GM13976 (cell line): ENCODE data around the gene KDR.

ENCODE experiments used
- DNase-seq: peaks from one replicate; pipeline ENCODE4 v3.0.0; 2012; ENCODE audit warnings: low spot score
- CTCF ChIP-seq: IDR thresholded peaks from 2 replicates; pipeline ENCODE4 v1.5.1; 2012; ENCODE audit warnings: borderline replicate concordance, mild to moderate bottlenecking; ENCODE audit not compliant: insufficient read depth; ENCODE audit errors: extremely low read depth, missing control alignments, control extremely low read depth
- in situ Hi-C: fragments of 300-500 bp; cut with MboI; formaldehyde crosslinking; loops from one replicate; pipeline ENCODE4 v1.12.0; 2022; ENCODE audit warnings: low sequenced_read_pairs, mixed read lengths, inconsistent platforms; ENCODE audit not compliant: unreplicated experiment

KDR gene

DNA sequence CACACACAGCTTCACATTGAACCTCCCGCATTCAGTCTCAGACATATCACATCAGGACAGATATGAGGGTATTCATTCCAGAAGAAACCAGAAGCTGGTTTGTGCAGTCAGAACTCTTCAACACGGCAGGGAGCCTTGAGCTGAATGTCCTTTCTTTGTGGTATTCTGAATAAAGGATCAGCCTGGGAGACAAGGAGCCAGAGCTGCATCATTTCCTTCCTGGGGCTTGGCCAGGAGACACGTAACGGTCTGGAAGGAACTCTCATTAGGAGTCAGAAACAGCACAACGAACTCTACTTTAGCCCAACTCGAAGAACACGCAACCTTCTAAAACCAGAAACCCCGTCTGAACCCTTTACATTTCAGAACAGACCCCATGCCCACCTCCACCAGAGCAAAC lies 46.4 kb downstream of the KDR start:
- in situ Hi-C loops, result no loop called here
- TF ChIP-seq CTCF, result no peak
- DNase-seq, result no peak

DNA sequence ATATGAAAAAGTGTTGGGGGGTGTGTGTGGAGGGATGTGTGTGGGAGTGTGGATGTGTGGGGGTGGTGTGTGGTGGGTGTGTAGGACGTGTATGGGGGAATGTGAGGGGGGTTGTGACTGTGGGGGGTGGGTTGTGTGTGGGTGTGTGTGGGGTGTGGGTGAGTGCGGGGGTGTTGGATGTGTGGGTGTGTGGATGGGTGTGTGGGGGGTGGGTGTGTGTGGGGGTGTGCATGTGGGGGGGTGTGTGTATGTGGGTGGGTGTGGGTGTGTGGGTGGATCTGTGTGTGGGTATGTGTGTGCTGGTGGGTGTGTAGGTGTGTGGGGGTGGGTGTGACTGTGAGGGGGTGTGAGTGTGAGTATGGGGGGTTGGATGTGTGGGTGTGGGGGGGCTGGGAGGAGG lies 47.8 kb downstream of the KDR start:
- no peak for TF ChIP-seq CTCF
- no peak for DNase-seq
- in situ Hi-C loops, result no loop called here

GRCh38 chr4:55075823-55076716 lies 49.3 kb downstream of the KDR start:
- DNase-seq, result no peak
- TF ChIP-seq CTCF, result no peak
- in situ Hi-C loops, result no loop called here

DNA sequence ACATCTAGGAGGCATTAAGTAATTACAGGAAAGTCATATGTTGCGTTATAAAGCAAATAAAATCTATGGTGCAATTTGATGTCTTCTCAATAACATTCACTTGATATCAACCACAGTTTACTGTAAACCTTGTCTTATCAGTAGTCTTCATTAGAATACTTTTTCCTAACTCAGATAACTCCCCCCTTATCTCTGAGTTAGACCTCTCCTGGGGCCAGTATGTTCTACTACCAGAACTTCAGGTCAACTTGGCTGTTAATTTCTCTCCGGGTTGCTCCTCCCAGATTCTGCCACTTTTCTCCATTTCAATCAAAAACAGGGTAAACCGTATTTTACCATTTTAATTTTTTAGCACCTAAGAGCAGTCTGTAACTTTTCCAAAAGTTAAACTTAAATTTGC lies 50.0 kb downstream of the KDR start:
- no peak for DNase-seq
- in situ Hi-C loops, result no loop called here
- no peak for TF ChIP-seq CTCF

DNA sequence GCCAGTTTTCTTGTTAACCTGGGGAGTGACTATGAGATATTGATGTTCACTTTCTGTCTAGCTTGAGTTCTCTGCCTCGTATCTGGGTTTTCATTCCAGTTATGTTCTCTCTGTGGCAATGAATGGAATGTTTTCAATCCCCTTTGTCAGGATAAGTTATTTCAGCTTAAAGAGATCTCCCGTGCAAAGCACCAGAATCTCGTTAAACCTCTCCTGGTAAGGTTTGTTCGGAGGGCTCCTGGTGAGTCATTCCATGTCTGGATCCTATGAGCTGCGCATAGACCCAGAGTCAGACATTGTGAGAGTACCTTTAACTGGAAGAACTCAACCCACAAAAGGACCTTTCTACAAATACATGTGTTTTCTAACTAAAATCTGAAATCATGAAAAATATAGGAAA lies 51.0 kb downstream of the KDR start:
- no peak for DNase-seq
- TF ChIP-seq CTCF, result no peak
- in situ Hi-C loops, result no loop called here

DNA sequence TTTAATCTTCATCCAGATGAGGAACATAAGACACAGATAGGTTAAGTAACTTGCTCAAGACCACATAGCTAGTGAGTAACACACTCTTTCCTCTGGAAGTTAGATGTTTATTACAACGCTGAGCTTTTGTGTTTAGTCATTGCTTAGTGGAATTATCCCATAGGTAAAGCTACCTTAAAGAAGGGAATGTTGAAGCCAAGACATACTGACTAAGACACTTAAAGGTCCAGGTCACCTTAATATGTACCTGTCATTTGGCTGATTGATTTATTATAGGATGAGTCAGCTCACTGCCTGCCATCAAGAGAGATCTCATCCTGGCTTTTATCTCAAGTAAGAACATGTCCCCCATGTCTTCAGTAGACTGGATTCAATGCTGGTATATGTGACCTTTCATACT lies 53.4 kb downstream of the KDR start:
- TF ChIP-seq CTCF, result no peak
- DNase-seq, result no peak
- in situ Hi-C loops, result no loop called here
